Trophoblast cell (in vitro differentiated cells and primary cell): ENCODE data around the gene TARBP1.

Source experiments
- DNase-seq, 2 donors: peaks; one replicate each; pipeline ENCODE4 v3.0.0-alpha.2; 2016
- H2AFZ ChIP-seq: 2 replicates; pipeline ENCODE4 v1.6.1; 2013; ENCODE audit warnings: low read length, moderate library complexity, mild to moderate bottlenecking; ENCODE audit not compliant: insufficient read depth, poor library complexity
- H2AK5ac ChIP-seq: 2 replicates; pipeline ENCODE4 v1.6.1; 2013; ENCODE audit warnings: mild to moderate bottlenecking, low read length
- H2BK120ac ChIP-seq: 2 replicates; pipeline ENCODE4 v1.6.1; 2013; ENCODE audit warnings: low read length, mild to moderate bottlenecking, moderate library complexity; ENCODE audit not compliant: insufficient read depth, poor library complexity
- H2BK12ac ChIP-seq: 2 replicates; pipeline ENCODE4 v1.6.1; 2013; ENCODE audit warnings: mild to moderate bottlenecking, low read length, moderate library complexity
- H2BK5ac ChIP-seq: 2 replicates; pipeline ENCODE4 v1.6.1; 2013; ENCODE audit warnings: low read length, low read depth, moderate library complexity, mild to moderate bottlenecking; ENCODE audit not compliant: poor library complexity
- H3K14ac ChIP-seq: 2 replicates; pipeline ENCODE4 v1.6.1; 2013; ENCODE audit warnings: mild to moderate bottlenecking, low read length
- H3K18ac ChIP-seq: 2 replicates; pipeline ENCODE4 v1.6.1; 2013; ENCODE audit warnings: mild to moderate bottlenecking, low read length
- H3K23ac ChIP-seq: 2 replicates; pipeline ENCODE4 v1.6.1; 2013; ENCODE audit warnings: low read length
- H3K27ac ChIP-seq: 2 replicates; pipeline ENCODE4 v1.5.1; 2013; ENCODE audit warnings: low read depth, mild to moderate bottlenecking, inconsistent platforms, low read length, moderate library complexity
- H3K27me3 ChIP-seq: 2 replicates; pipeline ENCODE4 v1.6.1; 2013; ENCODE audit warnings: inconsistent platforms, mild to moderate bottlenecking, low read length, moderate library complexity; ENCODE audit not compliant: insufficient read depth
- H3K36me3 ChIP-seq, 2 experiments: 1 replicate in 1 of 2; 2 replicates in 1 of 2; pipeline ENCODE4 v1.6.1; 2013; ENCODE audit warnings: low read length in 2 of 2, mild to moderate bottlenecking in 2 of 2, moderate library complexity in 1 of 2; ENCODE audit not compliant: insufficient read depth in 2 of 2, control insufficient read depth in 1 of 2
- H3K4ac ChIP-seq: 2 replicates; pipeline ENCODE4 v1.6.1; 2013; ENCODE audit warnings: low read depth, mild to moderate bottlenecking, low read length, moderate library complexity
- H3K4me1 ChIP-seq, 2 experiments: 1 replicate in 1 of 2; 2 replicates in 1 of 2; pipeline ENCODE4 v1.6.1; 2013; ENCODE audit warnings: low read length in 2 of 2, mild to moderate bottlenecking in 2 of 2, moderate library complexity in 1 of 2; ENCODE audit not compliant: insufficient read depth in 2 of 2, control insufficient read depth in 1 of 2
- H3K4me2 ChIP-seq: 2 replicates; pipeline ENCODE4 v1.6.1; 2013; ENCODE audit warnings: inconsistent platforms, mild to moderate bottlenecking, low read length, moderate library complexity
- H3K4me3 ChIP-seq: 2 replicates; pipeline ENCODE4 v1.5.1; 2013; ENCODE audit warnings: mild to moderate bottlenecking, low read depth, low read length, inconsistent platforms
- H3K79me1 ChIP-seq: one replicate; pipeline ENCODE4 v1.6.1; 2013; ENCODE audit warnings: low read length
- H3K79me2 ChIP-seq: 2 replicates; pipeline ENCODE4 v1.6.1; 2013; ENCODE audit warnings: low read length, mild to moderate bottlenecking; ENCODE audit not compliant: control insufficient read depth, insufficient read depth, poor library complexity
- H3K9ac ChIP-seq: 2 replicates; pipeline ENCODE4 v1.6.1; 2013; ENCODE audit warnings: mild to moderate bottlenecking, low read length
- H3K9me3 ChIP-seq: 2 replicates; pipeline ENCODE4 v1.6.1; 2013; ENCODE audit warnings: low read depth, mild to moderate bottlenecking, control low read depth, inconsistent platforms, low read length; ENCODE audit not compliant: insufficient read depth
- H4K12ac ChIP-seq: 2 replicates; pipeline ENCODE4 v1.6.1; 2013; ENCODE audit warnings: low read depth, mild to moderate bottlenecking, low read length, moderate library complexity
- H4K8ac ChIP-seq: 2 replicates; pipeline ENCODE4 v1.6.1; 2013; ENCODE audit warnings: low read depth, mild to moderate bottlenecking, low read length, moderate library complexity
- H4K91ac ChIP-seq: one replicate; pipeline ENCODE4 v1.6.1; 2013; ENCODE audit warnings: low read depth, mild to moderate bottlenecking, low read length, moderate library complexity
- WGBS: extraction: QIAGEN DNeasy Blood & Tissue Kit; methylation state at CpG from one replicate; pipeline ENCODE4 v1.1.7; 2013; ENCODE audit warnings: missing lambda C conversion rate; ENCODE audit not compliant: insufficient read length, insufficient coverage; ENCODE audit errors: extremely low coverage; 5-methylcytosine and 5-hydroxymethylcytosine counted together

Gene TARBP1

DNA sequence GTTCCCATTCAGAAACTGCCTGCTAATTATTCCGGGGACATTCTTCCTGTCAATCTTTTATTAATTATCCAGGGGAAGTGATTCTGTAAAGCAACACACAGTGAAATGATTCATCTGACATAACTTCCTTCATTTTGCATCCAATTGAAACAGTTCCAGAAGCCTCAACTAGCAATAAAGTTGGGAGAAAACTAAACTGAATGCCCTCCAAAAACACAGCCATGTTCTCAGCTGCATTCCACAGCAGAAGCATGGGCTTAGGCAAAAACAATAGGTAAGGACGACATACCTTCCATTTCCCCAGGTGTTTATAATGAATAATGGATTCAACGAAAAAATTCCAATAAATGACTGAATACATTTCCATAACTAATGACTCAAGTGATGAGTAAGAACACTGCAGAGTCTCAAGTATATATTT, 36.9 kb upstream of the TARBP1 start:
- no CpG with 5 or more reads among the region's 3 CpGs for WGBS
- no peak for DNase-seq
- no peaks in the 10 kb centered on the region for H3K79me2 ChIP-seq
- no peak overlapping the region for H2BK120ac ChIP-seq
- no peak overlapping the region for H3K18ac ChIP-seq
- no peak overlapping the region for H3K27ac ChIP-seq
- H2BK12ac ChIP-seq = no peak overlapping the region
- H3K4me1 ChIP-seq = peaks cover 0 to 3% of the 10 kb centered on the region in 2 experiments
- no peaks in the 10 kb centered on the region for H3K9me3 ChIP-seq
- H3K79me1 ChIP-seq = no peaks in the 10 kb centered on the region
- H3K27me3 ChIP-seq = no peaks in the 10 kb centered on the region
- no peak overlapping the region for H4K12ac ChIP-seq
- H2BK5ac ChIP-seq = no peak overlapping the region
- H3K23ac ChIP-seq = no peak overlapping the region
- no peak overlapping the region for H4K8ac ChIP-seq
- H3K36me3 ChIP-seq = no peaks in the 10 kb centered on the region
- no peak overlapping the region for H3K14ac ChIP-seq
- no peak overlapping the region for H3K4ac ChIP-seq
- H3K4me3 ChIP-seq = no peak overlapping the region
- H4K91ac ChIP-seq = no peak overlapping the region
- no peak overlapping the region for H2AFZ ChIP-seq
- H3K9ac ChIP-seq = no peak overlapping the region
- no peak overlapping the region for H3K4me2 ChIP-seq
- H2AK5ac ChIP-seq = no peak overlapping the region

- no peak overlapping the region for H3K14ac ChIP-seq
- no peaks in the 10 kb centered on the region for H3K79me2 ChIP-seq
These were observed 36.4 kb upstream of the TARBP1 start for GRCh38 chr1:234515411-234515810.

GRCh38 chr1:234512451-234512861, 33.5 kb upstream of the TARBP1 start:
- Histone ChIP-seq H3K14ac (no peak overlapping the region), H3K18ac (no peak overlapping the region), H3K27ac (no peak overlapping the region), H3K79me2 (no peaks in the 10 kb centered on the region), H3K4me1 (peaks cover 3 to 6% of the 10 kb centered on the region in 2 experiments), H2BK12ac (no peak overlapping the region), H3K36me3 (no peaks in the 10 kb centered on the region), H3K4me2 (no peak overlapping the region), H3K4me3 (no peak overlapping the region), H3K9me3 (no peaks in the 10 kb centered on the region), H3K9ac (no peak overlapping the region), H2BK5ac (no peak overlapping the region), H2AK5ac (no peak overlapping the region), H3K79me1 (peaks cover 3% of the 10 kb centered on the region), H2BK120ac (no peak overlapping the region), H3K23ac (no peak overlapping the region), H4K12ac (no peak overlapping the region), H3K27me3 (no peaks in the 10 kb centered on the region), H3K4ac (no peak overlapping the region), H4K8ac (no peak overlapping the region), H4K91ac (no peak overlapping the region), H2AFZ (no peak overlapping the region)
- no CpG with 5 or more reads among the region's 5 CpGs for WGBS
- no peak for DNase-seq

More at GRCh38 chr1:234515411-234515810, 36.4 kb upstream of the TARBP1 start:
- Histone ChIP-seq H2AK5ac (no peak overlapping the region), H3K9ac (no peak overlapping the region), H3K4me2 (no peak overlapping the region), H3K27ac (no peak overlapping the region), H3K4me1 (peaks cover 0 to 3% of the 10 kb centered on the region in 2 experiments), H4K12ac (no peak overlapping the region), H3K4ac (no peak overlapping the region), H3K36me3 (no peaks in the 10 kb centered on the region), H3K9me3 (no peaks in the 10 kb centered on the region), H3K4me3 (no peak overlapping the region), H2BK120ac (no peak overlapping the region), H3K27me3 (no peaks in the 10 kb centered on the region), H3K23ac (no peak overlapping the region), H3K18ac (no peak overlapping the region), H4K8ac (no peak overlapping the region), H4K91ac (no peak overlapping the region), H2BK5ac (no peak overlapping the region), H3K79me1 (no peaks in the 10 kb centered on the region), H2BK12ac (no peak overlapping the region), H2AFZ (no peak overlapping the region)
- WGBS = no CpG with 5 or more reads among the region's 2 CpGs
- DNase-seq = no peak

GRCh38 chr1:234509457-234510328, 30.7 kb upstream of the TARBP1 start:
- Histone ChIP-seq H2BK120ac (peak overlapping the region; percentile 61), H3K4ac (no peak overlapping the region), H3K9me3 (no peaks in the 10 kb centered on the region), H3K27me3 (no peaks in the 10 kb centered on the region), H3K4me1 (peaks cover 0 to 6% of the 10 kb centered on the region in 2 experiments), H3K23ac (no peak overlapping the region), H3K79me1 (peaks cover 3% of the 10 kb centered on the region), H2AK5ac (no peak overlapping the region), H3K79me2 (no peaks in the 10 kb centered on the region), H2BK5ac (no peak overlapping the region), H2BK12ac (peak overlapping the region; percentile 70), H4K12ac (no peak overlapping the region), H3K9ac (no peak overlapping the region), H3K4me3 (no peak overlapping the region), H2AFZ (no peak overlapping the region), H3K14ac (no peak overlapping the region), H3K18ac (no peak overlapping the region), H3K36me3 (no peaks in the 10 kb centered on the region), H3K4me2 (no peak overlapping the region), H4K91ac (peak overlapping the region; percentile 56), H3K27ac (peak overlapping the region; percentile 9), H4K8ac (peak overlapping the region; percentile 44)
- no peak for DNase-seq
- WGBS = no CpG with 5 or more reads among the region's 9 CpGs
